Testis (tissue), 3 donors: ENCODE results near the gene PPP2R2D. TPM values are rescaled to one million over a fixed set of nuclear protein-coding genes. Genes with fewer than 3 reads are reported as not detected.
"Not testable (repeated sequence)": the region's sequence is repeated elsewhere in the genome, so short reads cannot be mapped to it uniquely, and the experiment has no call there.

Experiments
- DNase-seq: peaks from one replicate; pipeline ENCODE4 v3.0.0-alpha.2; 2019
- H3K27ac ChIP-seq, 2 donors: fragments of 200-600 bp; sonication (generic); one replicate each; pipeline ENCODE4 v1.5.1; 2019
- H3K27me3 ChIP-seq: fragments of 200-600 bp; sonication (generic); one replicate; pipeline ENCODE4 v1.5.1; 2019
- H3K36me3 ChIP-seq: fragments of 200-600 bp; sonication (generic); one replicate; pipeline ENCODE4 v1.5.1; 2017; ENCODE audit warnings: low read depth; ENCODE audit errors: missing control alignments
- H3K4me1 ChIP-seq: fragments of 200-600 bp; sonication (generic); one replicate; pipeline ENCODE4 v1.5.1; 2019
- H3K4me3 ChIP-seq, 2 donors: fragments of 200-600 bp; sonication (generic); one replicate each; pipeline ENCODE4 v1.5.1; 2017 to 2019
- H3K9me3 ChIP-seq: fragments of 200-600 bp; sonication (generic); one replicate; pipeline ENCODE4 v1.5.1; 2017
- CTCF ChIP-seq, 3 experiments: fragments of 450-650 bp in 2 of 3; fragments of 200-600 bp in 1 of 3; sonication (generic) in 1 of 3; IDR thresholded peaks; one replicate each; pipeline ENCODE4 v1.5.1; 2016 to 2019; ENCODE audit warnings: antibody characterized with exemption in 3 of 3, mild to moderate bottlenecking in 2 of 3, moderate library complexity in 1 of 3
- POLR2A ChIP-seq: fragments of 450-650 bp; IDR thresholded peaks from one replicate; pipeline ENCODE4 v1.6.1; 2017; ENCODE audit warnings: antibody characterized with exemption, mild to moderate bottlenecking, moderate library complexity
- WGBS, 2 donors: methylation state at CpG; one replicate each; pipeline ENCODE4 v1.1.5; 2018; 5-methylcytosine and 5-hydroxymethylcytosine counted together
- intact Hi-C: fragments of 100-400 bp; cut with DNase I; formaldehyde crosslinking; loops from one replicate; pipeline ENCODE4 v1.15.1; 2023; ENCODE audit warnings: low total_unique reads
- polyA plus RNA-seq: library from polyadenylated mRNA; stranded (reverse); fragments of 350-450 nt; fragmentation: Illumina TruSeq; extraction: RNeasy Lipid Tissue Mini Kit (QIAGEN cat#74804); gene quantifications from one replicate; pipeline ENCODE4 v1.2.3, GENCODE V29; 2014; ENCODE audit warnings: low read depth, low replicate concordance; ENCODE audit not compliant: insufficient read depth
- total RNA-seq, 2 donors: library from RNA; depleted of rRNA; stranded (reverse); fragments of >200 nt; gene quantifications; one replicate each; pipeline ENCODE4 v1.2.3, GENCODE V29; 2016

Gene PPP2R2D
- total and polyA plus RNA-seq, 3 donors from 2014 or later, result 34.9 to 49.2 (median 48.5) TPM

GRCh38 chr10:131882151-131882550 lies 18.7 kb upstream of the PPP2R2D start:
- 92 to 95% methylated on average over 7 to 8 of the region's 8 CpGs for WGBS, 2 donors
- Histone ChIP-seq H3K9me3 (no peaks in the 10 kb centered on the region), H3K4me1 (no peaks in the 10 kb centered on the region), H3K4me3 (no peak overlapping the region), H3K27ac (no peak overlapping the region), H3K27me3 (no peaks in the 10 kb centered on the region), H3K36me3 (no peaks in the 10 kb centered on the region)
- intact Hi-C loops, result no loop called here
- no peak for DNase-seq
- TF ChIP-seq POLR2A (no peak), CTCF (IDR thresholded peaks at IDR 0.05) (no peak)

- TF ChIP-seq POLR2A, result no peak
- no peak for TF ChIP-seq CTCF (IDR thresholded peaks at IDR 0.05)
- Histone ChIP-seq H3K27me3 (no peaks in the 10 kb centered on the region), H3K4me1 (no peaks in the 10 kb centered on the region), H3K27ac (no peak overlapping the region), H3K9me3 (no peaks in the 10 kb centered on the region), H3K36me3 (no peaks in the 10 kb centered on the region), H3K4me3 (no peak overlapping the region)
- intact Hi-C loops, result no loop called here
- 87 to 90% methylated on average over 10 of the region's 10 CpGs for WGBS, 2 donors
- DNase-seq, result no peak
These were observed 18.0 kb upstream of the PPP2R2D start for GRCh38 chr10:131882590-131883451.

GRCh38 chr10:131883621-131884393 lies 17.0 kb upstream of the PPP2R2D start:
- H3K36me3 ChIP-seq, intact Hi-C loops, H3K4me1 ChIP-seq, DNase-seq, H3K27me3 ChIP-seq, H3K27ac ChIP-seq, H3K9me3 ChIP-seq, H3K4me3 ChIP-seq: not testable (repeated sequence)
- WGBS, 2 donors, result 40 to 46% methylated on average over 2 to 5 of the region's 7 CpGs

- intact Hi-C loops, result loop anchor here (5.0 kb wide), 1 partner anchor 137 kb away; no protein-coding TSS in a partner anchor
These were observed 15.2 kb upstream of the PPP2R2D start for GRCh38 chr10:131885391-131886165.

More at GRCh38 chr10:131885391-131886165, 15.2 kb upstream of the PPP2R2D start:
- H3K4me1 ChIP-seq, result no peaks in the 10 kb centered on the region
- DNase-seq, result peak; percentile 81
- H3K36me3 ChIP-seq, result no peaks in the 10 kb centered on the region
- no peaks in the 10 kb centered on the region for H3K27me3 ChIP-seq
- TF ChIP-seq CTCF (IDR thresholded peaks at IDR 0.05) (peak; percentile 89 to 94 (median 92)), POLR2A (no peak)
- WGBS, 2 donors, result 24 to 51% methylated on average over 10 to 25 of the region's 25 CpGs
- no peaks in the 10 kb centered on the region for H3K9me3 ChIP-seq
- H3K27ac ChIP-seq, result no peak overlapping the region
- no peak overlapping the region for H3K4me3 ChIP-seq
